NCI-H2029 treated with DMSO at 0.1 percent for 48 hours (cell line): ENCODE data around the gene POLR3K.
A peak's percentile ranks its signal among the peaks of the same experiment; 100 is the strongest.
"Not testable (repeated sequence)": the region's sequence is repeated elsewhere in the genome, so short reads cannot be mapped to it uniquely, and the experiment has no call there.

Source experiments
- DNase-seq: peaks from one replicate; lab custom pipeline; 2025; lab: John Stamatoyannopoulos, UW

Gene POLR3K

GRCh38 chr16:63998-64913 lies 10.8 kb upstream of the POLR3K start:
- peak; percentile 39 for DNase-seq

- DNase-seq = no peak
These were observed 10.1 kb upstream of the POLR3K start for GRCh38 chr16:63466-63865.

- no peak for DNase-seq
These were observed 9.6 kb upstream of the POLR3K start for GRCh38 chr16:62968-63391.

GRCh38 chr16:62283-62967 lies 9.0 kb upstream of the POLR3K start:
- no peak for DNase-seq

- DNase-seq = no peak
These were observed 8.5 kb upstream of the POLR3K start for GRCh38 chr16:61879-62281.

- no peak for DNase-seq
These were observed 7.8 kb upstream of the POLR3K start for GRCh38 chr16:60929-61878.

GRCh38 chr16:60166-60565 lies 6.8 kb upstream of the POLR3K start:
- DNase-seq = no peak

- no peak for DNase-seq
These were observed 6.1 kb upstream of the POLR3K start for GRCh38 chr16:59440-60059.

GRCh38 chr16:58491-59439 lies 5.4 kb upstream of the POLR3K start:
- DNase-seq = no peak

GRCh38 chr16:57711-58110 lies 4.3 kb upstream of the POLR3K start:
- DNase-seq = no peak

GRCh38 chr16:56231-56927 lies 3.0 kb upstream of the POLR3K start:
- no peak for DNase-seq

GRCh38 chr16:55571-56136 lies 2.2 kb upstream of the POLR3K start:
- DNase-seq = no peak

- DNase-seq = no peak
These were observed 801 bp upstream of the POLR3K start for GRCh38 chr16:54237-54581.

GRCh38 chr16:50769-51591 lies 2.4 kb downstream of the POLR3K start:
- no peak for DNase-seq

- DNase-seq = no peak
These were observed 6.2 kb downstream of the POLR3K start for GRCh38 chr16:47234-47633.

- not testable (repeated sequence) for DNase-seq
These were observed 6.9 kb downstream of the POLR3K start for GRCh38 chr16:46510-46909.

GRCh38 chr16:45454-45853 lies 8.0 kb downstream of the POLR3K start:
- DNase-seq = no peak

- DNase-seq = no peak
These were observed 8.8 kb downstream of the POLR3K start for GRCh38 chr16:44655-45054.

- DNase-seq = no peak
These were observed 10.1 kb downstream of the POLR3K start for GRCh38 chr16:43294-43693.
